Inflammatory macrophage treated with lipopolysaccharide for 4 hours (primary cell): ENCODE results near the gene CECR2.

Experiments
- DNase-seq: peaks from one replicate; pipeline ENCODE4 v3.0.0-alpha.2; 2020

CECR2 gene

DNA sequence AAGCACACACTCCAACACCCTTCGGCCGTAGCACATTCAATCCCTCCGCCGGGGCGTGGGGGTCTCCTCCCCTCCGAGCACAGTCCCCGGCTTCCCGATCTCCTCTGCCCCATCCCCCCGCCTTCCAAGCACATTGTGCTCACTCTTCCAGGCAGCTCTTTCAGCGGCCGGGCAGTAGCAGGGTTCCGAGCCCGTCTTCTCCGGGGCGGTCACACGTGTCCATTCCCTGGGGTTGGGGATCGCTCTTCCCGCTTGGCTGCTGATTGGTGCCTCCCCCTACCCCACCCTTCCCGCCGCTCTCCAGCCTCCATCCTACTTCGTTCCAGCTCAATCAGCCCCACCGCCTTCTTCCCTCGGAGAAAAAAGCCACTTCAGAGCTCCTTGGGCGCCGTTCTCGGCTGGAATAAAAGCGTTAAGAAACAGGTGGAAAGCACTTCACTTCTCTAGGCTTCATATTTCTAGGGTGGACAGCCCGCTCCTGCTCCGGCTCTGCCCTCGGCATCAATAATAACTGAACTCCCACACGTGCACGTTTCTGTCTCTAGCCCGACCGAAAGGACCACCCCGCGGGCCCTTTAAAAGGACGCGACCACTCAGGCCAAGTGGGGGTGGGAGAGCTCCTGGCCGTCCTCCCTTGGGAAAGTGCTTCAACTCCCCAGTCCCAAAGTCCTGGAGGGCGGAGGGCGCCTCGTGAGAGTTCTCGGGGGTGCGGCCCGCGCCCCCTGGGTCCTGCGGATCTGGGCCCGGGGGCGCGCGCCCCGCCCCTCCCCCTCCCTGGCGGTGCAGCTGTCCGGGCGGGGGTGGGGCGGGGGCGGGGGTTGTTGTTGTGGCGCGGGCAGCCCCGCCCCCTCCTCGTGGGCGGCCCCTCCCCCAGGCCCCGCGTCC lies 464 bp upstream of the CECR2 start:
- no peak for DNase-seq

DNA sequence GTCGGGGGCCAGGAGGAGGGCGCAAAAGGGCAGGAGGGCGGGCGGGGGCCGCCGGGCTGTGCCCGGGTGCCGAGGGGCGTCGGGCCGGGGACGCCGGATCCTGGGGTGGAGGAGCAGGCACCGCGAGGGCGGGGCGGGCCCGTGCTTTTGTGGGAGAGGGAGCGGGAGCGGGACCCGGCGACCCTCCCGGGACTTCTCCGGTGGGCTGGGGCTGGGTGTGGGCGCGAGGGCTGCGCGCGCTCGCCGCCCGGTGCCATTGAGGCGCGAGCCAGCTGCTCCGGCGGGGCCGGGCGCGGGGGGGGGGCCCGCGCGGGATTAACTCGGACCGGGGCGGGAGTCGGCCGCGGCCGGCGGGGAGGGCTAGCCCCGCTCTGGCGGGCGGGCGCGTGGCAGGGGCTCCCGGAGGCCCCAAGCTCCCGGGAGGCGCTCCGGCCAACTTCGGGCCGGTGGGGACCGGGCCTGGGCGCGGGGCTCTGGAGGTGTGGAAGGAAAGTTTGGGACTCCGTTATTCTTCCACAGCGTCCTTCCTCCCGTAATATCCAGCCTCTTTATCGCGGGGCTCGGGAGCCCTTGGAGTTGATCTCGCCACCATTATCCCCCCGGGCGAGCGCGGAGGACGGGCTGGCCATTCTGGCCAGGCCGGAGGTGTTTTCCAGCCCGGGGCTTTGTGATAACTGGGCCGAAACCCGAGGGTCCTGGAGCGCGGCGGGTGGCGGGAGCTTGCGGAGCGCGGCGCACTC lies 936 bp downstream of the CECR2 start:
- no peak for DNase-seq

DNA sequence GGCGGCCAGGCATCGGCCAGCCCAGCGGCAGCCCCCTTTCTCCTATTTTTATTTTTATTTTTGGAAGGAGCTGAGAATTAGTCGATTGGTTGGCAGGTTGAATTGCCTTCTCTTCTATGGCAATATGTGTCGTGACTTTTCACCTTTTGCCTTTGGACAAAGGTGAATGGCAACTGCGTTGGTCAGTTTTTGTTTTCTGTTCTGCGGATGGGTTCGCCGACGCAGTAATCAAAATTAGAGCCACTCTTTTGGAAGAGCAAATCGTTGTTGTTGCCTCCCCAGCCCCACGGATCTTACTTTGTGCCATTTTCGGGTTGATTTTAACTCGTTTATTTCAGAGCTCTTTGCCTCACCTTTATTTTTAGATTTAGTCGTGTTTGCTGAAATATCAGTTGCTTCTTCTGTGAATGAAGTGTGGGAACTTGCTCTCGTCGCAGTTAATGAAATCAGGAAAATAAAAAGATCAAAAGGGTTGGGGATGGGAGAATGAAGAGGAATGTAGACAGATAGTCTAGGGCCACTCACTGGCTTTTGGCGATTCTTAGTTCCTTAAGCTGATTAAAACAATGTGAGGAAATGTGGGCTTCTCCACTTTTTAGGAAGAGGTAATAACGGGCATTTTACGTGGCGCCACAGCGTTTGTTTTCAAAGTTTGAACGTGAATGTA lies 1.6 kb downstream of the CECR2 start:
- no peak for DNase-seq

DNA sequence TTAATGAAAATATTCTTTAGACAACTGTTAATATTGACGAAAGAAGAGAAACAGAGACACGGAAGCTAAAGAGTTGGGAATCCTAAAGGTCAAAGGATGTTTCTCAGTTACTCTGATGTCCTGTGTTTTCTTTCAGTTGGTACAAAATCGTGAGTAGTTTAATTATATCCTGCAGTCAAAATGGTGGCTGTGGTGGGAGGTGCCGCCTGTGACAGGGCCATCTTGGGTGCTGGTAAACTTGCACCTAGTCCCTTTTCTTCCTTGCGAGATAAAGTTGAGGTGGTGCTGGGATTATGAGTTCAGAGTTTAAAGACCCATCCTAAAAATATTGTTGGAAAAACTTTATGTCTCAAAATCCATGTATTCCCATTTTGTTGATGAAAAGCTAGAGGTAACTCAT lies 2.2 kb downstream of the CECR2 start:
- DNase-seq: no peak

DNA sequence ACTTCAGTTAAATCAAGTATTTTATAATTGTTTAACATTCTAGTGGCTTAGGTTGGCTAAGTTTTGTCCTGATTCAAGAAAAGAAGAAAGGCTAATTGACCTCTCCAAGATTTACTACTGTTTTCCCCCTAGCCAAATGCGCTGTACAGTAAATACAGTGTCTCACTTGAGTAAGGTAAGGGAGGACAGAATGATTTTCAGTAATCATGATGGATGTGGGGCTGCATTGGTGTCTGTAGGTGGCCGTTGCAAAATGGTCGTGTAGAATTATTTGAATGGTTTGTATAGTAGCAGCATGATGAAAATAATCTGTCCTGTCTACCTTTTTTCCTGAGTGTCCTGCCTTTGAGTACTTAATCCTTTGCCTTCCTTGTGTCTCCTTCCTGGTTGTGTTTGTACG lies 4.6 kb downstream of the CECR2 start:
- no peak for DNase-seq

DNA sequence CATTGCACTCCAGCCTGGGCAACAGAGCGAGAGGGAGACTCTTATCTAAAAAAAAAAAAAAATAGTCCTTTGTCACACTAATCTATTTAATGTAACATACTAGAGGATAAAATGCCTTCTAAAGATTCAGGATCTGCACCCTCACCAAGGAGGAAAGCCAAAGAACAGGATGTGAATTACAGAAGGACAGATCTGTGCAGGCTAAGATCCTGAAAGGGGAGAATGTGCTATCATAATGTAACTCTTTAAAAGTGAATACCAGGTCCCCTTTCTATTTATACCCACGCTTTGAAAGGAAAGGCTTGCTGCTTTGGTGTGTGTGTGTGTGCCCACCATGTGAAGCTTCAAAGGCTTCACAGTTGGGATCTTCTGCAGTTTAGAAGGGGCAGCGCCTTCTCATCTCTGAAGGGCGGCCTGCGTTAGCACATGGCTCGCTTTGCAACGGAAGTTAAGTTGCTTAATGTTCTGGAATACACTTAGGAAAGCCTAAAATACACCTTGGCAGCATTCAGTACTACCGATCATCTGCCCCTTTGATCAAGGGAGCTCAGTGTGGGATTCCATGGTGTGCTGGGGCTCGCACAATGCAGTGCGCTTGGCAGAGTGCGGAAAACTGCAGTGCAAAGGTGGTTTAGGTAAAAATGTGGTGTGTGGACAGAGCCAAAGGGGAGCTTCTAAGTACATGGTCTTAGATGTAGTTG lies 6.8 kb downstream of the CECR2 start:
- no peak for DNase-seq

DNA sequence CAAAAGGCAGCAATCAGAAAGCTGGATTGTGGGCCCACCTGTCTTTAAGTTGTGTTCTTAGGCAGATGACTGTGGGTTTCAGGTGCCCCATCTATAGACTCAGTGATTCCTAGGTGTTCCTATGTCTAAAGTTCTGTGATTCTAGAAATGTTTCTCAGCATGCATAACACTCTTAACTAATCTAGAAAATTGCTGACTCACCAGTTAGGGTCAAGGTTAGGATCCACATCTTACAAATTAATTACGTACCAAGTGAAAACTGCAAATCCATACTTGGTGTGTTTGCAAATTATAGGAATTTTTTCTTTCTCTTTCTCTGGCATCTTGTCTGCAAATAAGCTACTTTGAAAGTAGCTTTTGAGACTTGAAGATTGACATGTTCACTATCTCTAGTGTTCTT lies 7.7 kb downstream of the CECR2 start:
- DNase-seq: no peak

DNA sequence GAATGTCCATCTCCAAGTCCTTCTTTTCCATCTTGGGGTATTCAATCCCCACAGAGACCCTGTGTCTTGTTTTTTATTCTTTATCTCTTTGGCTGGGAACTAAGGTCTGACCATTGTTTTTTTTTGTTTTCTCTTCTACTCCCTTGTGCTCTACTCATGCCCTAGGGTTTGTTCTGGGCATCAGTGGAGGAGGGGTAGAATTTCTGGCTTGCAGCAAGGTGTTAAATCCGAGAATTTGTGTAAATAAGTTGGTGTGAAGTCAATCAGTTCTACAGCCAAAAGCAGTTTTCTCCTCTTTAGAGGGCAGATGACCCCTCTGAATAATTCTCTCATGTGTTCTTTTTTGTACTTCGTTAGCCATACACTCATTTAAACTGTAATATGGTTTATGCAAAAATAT lies 10.7 kb downstream of the CECR2 start:
- no peak for DNase-seq

DNA sequence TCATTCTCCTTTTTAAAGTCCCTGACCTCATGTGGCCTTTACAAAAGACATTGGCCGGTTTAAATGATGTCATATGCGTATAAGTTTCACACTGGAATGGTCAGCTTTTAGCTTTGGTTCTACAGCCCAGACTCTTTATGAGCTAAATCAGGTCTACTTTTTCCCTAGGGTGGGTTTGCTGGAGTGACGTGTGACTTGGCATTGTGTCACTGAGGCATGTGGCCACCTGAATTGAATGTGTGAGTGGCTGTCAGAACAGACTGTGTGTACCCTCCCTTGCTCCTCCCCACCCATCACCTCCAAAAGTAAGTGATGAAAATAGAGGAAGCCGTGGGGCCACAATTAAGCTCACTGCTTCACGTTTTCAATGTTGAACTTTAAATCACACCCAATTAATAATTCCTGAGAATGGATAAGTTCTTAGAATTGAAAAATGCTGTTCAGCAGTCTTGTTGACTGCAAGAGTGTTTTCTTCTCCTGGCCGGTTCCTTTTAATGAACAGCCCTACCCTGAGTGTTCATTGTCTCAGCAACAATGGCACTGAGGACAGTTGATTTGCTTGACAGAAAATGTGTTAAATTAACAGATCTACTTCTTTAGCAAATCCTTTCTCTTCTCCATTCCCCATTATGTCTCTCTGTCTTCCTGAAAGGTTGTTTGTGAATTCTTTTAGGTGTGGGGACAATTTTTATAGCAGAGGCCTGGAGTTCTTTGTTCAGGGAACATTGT lies 11.3 kb downstream of the CECR2 start:
- no peak for DNase-seq

DNA sequence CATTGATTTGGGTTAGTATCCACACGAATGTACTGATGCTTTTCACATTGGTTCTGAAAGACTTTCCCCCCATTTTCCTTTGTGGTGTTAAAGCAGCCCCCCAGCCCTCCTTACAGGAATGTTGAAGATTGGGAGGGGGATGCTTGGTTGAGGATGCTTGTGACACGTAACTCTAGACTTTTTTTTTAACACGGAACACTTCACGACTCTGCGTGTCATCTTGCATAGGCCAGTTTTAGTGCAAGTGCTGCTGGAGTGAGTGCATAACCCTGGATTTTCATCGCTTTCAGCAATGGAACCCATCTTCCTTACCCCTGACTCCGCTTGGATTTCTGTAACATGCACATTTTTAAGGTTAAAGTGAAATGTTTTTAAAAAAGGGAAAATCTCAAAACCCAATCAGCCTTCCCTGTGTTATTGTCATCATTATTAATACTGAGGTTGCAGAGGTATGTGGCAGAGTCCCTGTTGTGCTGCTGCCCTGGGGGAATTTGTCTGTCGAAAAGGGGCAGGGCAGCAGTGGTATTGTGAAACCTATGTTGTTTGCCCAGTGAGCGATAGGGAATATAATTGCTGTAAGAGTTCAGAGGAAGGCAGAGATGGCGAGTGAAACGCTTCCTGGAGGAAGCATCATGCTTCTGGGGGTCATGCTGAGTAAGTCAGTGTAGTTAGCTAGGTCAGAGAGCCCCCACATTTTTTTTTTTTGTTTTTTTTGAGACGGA lies 12.1 kb downstream of the CECR2 start:
- no peak for DNase-seq

DNA sequence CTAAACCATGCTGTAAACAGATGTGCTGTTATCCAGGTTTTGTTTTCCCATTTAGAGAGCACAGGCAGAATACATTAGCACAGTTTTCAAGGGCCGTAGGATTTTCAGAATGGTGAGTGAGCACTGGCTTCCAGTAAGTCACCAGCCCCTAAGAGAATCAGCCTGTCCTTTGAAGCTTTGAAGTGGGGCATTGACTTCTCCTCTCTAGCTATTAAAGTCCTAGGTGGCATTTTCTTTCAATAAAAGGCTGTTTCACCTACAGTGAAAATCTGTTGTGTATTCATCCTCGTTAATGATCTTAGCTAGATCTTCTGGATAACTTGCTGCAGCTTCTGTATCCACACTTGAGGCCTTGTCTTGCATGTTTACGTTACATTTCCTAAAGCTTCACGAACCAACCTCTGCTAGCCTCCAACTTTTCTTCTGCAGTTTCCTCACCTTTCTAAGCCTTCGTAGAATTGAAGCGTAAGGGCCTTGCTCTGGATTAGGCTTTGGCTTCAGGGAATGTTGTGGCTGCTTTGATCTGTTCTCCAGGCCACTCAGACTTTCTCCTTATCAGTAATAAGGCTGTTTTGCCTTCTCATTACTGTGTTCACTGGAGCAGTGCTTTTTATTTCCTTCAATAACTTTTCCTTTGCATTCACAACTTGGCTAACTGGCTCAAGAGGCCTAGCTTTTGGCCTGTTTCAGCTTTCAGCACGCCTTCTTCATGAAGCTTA lies 15.5 kb downstream of the CECR2 start:
- no peak for DNase-seq

DNA sequence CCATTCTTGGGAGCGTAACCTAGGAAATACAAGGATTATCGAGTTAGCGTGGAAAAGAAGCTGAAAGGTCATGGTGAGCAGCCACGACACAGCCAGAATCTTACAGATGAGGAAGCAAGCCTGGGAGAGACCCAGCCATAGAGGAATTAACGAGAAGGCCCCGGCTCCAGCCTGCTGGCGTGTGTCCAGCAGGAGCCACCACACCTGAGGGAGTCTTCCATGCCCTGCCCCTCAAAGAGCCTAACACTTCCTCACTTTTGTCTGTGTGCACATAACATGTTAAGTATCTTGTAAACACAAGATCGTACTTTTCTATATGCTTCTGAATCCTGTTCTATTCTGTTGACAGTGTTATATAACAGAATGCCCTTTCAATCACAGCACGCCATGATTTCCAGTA lies 18.1 kb downstream of the CECR2 start:
- no peak for DNase-seq

DNA sequence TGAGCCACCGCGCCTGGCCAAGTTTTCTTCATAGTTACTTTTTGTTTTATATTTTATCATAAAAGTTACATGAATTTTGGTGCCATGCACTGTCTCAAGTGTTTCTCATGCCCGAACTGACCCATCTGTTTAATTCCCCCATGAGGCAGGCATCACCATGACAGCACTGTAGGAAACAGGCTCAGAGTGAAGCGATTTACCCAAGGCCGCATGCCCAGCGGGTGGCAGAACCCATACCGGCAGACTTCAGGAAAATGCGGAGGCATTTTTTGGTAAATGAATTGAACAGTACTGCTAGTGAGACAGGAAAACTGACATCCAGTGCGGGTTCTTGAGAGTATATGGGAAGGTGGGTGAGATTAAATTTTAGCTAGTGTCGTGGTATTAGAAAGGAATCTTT lies 19.0 kb downstream of the CECR2 start:
- DNase-seq: no peak

DNA sequence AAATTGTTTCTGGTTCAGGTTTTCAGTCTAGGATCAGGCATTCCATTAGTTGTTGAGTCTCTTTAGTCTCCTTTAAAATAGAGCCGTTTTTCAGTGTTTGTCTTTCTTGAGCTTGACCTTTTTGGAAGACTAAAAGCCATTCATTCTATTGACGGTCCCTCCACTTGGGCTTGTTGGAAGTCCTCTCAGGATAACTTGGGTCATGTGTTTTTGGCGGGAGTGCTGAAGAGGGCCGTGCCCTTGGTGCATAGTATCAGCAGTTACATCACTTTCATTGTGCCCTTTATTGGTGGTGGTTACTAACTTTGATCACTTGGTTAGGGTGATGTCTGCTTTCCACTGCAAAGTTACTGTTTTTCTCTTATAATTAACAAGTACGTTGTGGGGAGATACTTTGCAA lies 20.8 kb downstream of the CECR2 start:
- no peak for DNase-seq

DNA sequence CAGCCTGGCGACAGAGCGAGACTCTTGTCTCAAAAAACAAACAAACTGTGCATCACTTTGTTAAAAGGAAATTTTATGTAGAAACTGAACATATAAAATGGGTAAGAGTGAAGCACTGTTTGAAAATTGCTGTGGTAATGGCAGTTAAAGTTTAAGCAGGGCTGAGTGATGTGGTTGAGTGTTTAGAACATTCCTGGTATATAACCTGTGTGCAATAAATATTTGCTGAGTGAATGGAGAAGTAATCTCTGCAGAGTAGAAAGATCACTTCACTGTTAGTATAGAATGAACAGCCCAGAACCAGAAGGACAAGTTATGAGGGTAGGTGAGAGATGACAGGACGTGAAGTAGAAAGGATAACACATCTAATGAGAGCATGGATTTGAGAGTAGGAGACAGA lies 27.3 kb downstream of the CECR2 start:
- DNase-seq: no peak

DNA sequence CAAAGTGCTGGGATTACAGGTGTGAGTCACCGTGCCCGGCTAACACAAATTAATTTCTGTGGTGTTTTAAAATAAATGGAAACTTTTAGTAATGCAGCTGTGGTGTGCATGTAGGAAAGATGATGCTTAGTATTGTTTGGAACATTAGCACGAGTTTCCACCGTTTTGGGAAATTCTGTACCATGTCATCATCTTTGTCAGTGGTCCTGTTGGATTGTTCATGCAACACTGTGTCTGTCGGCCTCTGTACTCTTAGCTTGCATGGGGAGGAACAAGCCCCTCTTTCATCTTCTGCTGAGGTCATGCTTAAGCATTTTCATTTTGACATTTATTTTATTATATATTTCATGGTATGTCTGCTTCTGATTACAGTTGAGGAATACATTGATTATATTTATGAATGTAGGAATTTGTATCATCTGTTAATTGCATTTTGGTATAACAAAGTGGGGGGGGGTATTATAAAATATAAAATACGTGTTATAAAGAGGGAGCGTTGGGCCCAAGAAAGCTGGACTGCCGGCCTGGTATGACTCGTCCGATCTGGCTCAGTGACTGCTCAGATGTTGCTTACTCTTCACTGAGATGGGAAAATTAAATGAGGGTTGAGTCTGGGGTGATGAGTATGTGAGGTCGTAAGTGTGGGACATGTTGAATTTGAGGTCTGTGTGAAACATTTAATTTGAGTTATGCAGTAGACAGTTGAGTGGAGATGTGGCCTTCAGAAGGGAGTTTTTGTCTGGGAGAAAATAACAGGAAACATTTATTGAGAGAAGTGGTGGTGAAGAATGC lies 28.7 kb downstream of the CECR2 start:
- DNase-seq: no peak

DNA sequence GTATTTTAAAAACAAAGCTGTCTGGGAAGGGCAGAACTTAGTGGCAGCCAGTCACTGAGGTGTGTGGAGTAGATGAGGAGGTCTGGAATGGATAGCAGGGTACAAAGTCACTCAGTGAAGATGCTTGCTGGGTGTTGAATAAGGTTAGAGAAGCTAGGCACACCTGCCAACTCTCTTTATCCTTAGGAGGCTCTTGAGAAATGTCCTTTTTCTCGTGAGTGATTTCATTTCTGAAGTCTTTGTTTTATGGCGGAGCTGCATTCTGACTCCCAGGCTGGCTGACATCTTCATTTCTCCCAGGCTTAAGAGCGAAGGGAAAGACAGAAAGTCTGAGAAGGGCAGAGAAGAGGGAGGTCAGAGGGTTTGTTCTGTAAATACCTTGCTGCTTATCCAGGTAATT lies 31.0 kb downstream of the CECR2 start:
- DNase-seq: no peak

DNA sequence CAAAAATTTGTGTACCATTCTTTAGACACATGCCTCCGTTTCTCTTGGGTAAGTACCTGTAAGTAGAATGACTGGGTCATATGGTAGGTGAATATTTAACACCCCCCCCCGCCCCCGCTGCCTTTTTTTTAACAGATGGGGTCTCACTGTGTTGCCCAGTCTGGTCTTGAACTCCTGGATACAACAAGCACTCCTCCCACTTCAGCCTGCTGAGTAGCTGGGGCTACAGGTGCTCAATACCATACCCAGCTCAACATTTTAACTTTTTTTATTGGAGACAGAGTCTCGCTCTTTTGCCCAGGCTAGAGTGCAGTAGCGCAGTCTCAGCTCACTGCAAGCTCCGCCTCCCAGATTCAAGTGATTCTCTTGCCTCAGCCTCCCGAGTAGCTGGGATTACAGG lies 32.5 kb downstream of the CECR2 start:
- DNase-seq: no peak

DNA sequence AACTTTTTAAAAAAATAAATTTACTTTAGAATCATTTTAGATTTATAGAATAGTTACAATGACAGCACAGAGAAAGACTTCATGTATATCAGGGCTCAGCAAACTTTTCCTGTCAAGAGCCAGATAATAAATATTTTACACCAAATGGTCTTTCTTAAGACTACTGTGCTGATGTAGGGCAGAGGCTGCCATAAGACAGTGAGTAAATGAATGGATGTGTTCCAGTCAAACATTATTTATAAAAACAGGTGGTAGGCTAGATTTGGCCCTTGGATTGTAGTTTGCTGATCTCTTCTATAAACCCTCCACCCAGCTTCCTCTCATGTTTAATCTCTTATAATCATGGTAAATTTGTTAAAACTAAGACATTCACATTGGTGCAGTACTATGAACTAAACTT lies 33.0 kb downstream of the CECR2 start:
- no peak for DNase-seq

DNA sequence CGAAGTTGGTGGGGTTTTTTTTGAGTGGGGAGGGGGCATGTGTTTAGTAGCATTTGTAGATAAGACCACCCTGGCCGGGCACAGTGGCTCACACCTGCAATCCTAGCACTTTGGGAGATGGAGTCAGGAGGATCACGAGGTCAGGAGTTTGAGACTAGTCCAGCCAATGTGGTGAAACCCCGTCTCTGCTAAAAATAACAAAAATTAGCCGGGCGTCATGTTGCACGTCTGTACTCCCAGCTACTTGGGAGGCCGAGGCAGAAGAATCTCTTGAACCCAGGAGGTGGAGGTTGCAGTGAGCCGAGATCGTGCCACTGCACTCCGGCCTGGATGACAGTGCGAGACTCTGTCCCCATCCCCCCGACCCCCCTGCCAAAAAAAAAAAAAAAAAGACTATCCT lies 34.6 kb downstream of the CECR2 start:
- no peak for DNase-seq
